H1 (cell line): ENCODE results near the gene CBY2. TPM values are rescaled to one million over a fixed set of nuclear protein-coding genes. Genes with fewer than 3 reads are reported as not detected.

Experiments
- CTCF ChIA-PET: fragments of 300-600 bp; sonication (Branson Sonifier 250); formaldehyde crosslinking; loops from one replicate; lab custom pipeline; 2021; ENCODE audit not compliant: partially characterized antibody; lab: Charles Lee
- POLR2A ChIA-PET: fragments of 300-600 bp; sonication (Branson Sonifier 250); formaldehyde crosslinking; loops from one replicate; lab custom pipeline; 2021; ENCODE audit warnings: inconsistent platforms; ENCODE audit not compliant: partially characterized antibody; lab: Charles Lee
- DNase-seq, 2 experiments: peaks; one replicate each; pipeline versions ENCODE4 v3.0.0 to v3.0.0-alpha.2; 2010 to 2022; ENCODE audit warnings: low spot score in 2 of 2, low read depth in 1 of 2, mixed read lengths in 1 of 2
- FAIRE-seq: peaks from 2 replicates; lab custom pipeline; 2011; peaks lifted over from hg19 to GRCh38; lab: Jason Lieb, UNC
- H2AFZ ChIP-seq: 2 replicates; pipeline ENCODE4 v1.8.1; 2012; ENCODE audit warnings: low read length, inconsistent platforms
- H2AK5ac ChIP-seq: 2 replicates; pipeline ENCODE4 v1.6.1; 2013; ENCODE audit warnings: low read depth, low read length
- H2BK120ac ChIP-seq: replicated peaks from 2 replicates; pipeline ENCODE3; 2013; ENCODE audit warnings: low read depth, low read length, inconsistent platforms
- H2BK12ac ChIP-seq: 2 replicates; pipeline ENCODE4 v1.6.1; 2013; ENCODE audit warnings: low read depth, low read length
- H2BK15ac ChIP-seq: 2 replicates; pipeline ENCODE4 v1.6.1; 2013; ENCODE audit warnings: low read length
- H2BK20ac ChIP-seq: 2 replicates; pipeline ENCODE4 v1.6.1; 2013; ENCODE audit warnings: low read length
- H2BK5ac ChIP-seq: 2 replicates; pipeline ENCODE4 v1.6.1; 2013; ENCODE audit warnings: low read depth, low read length
- H3K14ac ChIP-seq: 2 replicates; pipeline ENCODE4 v1.6.1; 2013; ENCODE audit warnings: inconsistent platforms; ENCODE audit not compliant: insufficient read length
- H3K18ac ChIP-seq: 2 replicates; pipeline ENCODE4 v1.6.1; 2013; ENCODE audit warnings: low read length; ENCODE audit errors: extremely low read depth
- H3K23ac ChIP-seq: 2 replicates; pipeline ENCODE4 v1.6.1; 2013; ENCODE audit warnings: inconsistent platforms; ENCODE audit not compliant: insufficient read length
- H3K23me2 ChIP-seq: 2 replicates; pipeline ENCODE4 v1.6.1; 2013; ENCODE audit warnings: low read depth, low read length
- H3K27ac ChIP-seq: 2 replicates; pipeline ENCODE4 v1.6.1; 2011; ENCODE audit warnings: low read depth, low read length, inconsistent platforms
- H3K27me3 ChIP-seq, 4 experiments: replicated peaks in 1 of 4; 1 replicate in 1 of 4; 2 replicates in 3 of 4; pipeline versions ENCODE4 v1.6.1 to v1.8.1; 2011 to 2013; ENCODE audit warnings: low read length in 3 of 4, mild to moderate bottlenecking in 3 of 4, inconsistent platforms in 2 of 4, mixed read lengths in 2 of 4, moderate library complexity in 1 of 4; ENCODE audit not compliant: control insufficient read depth in 3 of 4, insufficient read depth in 3 of 4; ENCODE audit errors: extremely low read depth in 1 of 4
- H3K36me3 ChIP-seq, 4 experiments: 2 replicates each; pipeline versions ENCODE4 v1.6.1 to v1.8.1; 2011 to 2013; ENCODE audit warnings: mild to moderate bottlenecking in 4 of 4, low read length in 3 of 4, moderate library complexity in 2 of 4, control low read depth in 1 of 4, inconsistent platforms in 1 of 4; ENCODE audit not compliant: insufficient read depth in 4 of 4, control insufficient read depth in 2 of 4
- H3K4ac ChIP-seq: replicated peaks from 2 replicates; pipeline ENCODE3; 2013; ENCODE audit warnings: low read length, low read depth, mixed read lengths, inconsistent platforms; ENCODE audit not compliant: insufficient read length
- H3K4me1 ChIP-seq, 4 experiments: replicated peaks in 1 of 4; 1 replicate in 1 of 4; 2 replicates in 3 of 4; pipeline versions ENCODE4 v1.6.1 to v1.8.1; 2011 to 2013; ENCODE audit warnings: low read length in 3 of 4, inconsistent platforms in 2 of 4, mixed read lengths in 1 of 4; ENCODE audit not compliant: insufficient read depth in 4 of 4, control insufficient read depth in 3 of 4
- H3K4me2 ChIP-seq, 2 experiments: 2 replicates each; pipeline versions ENCODE4 v1.6.1 to v1.8.1; 2011 to 2013; ENCODE audit warnings: low read depth in 2 of 2, low read length in 2 of 2, control low read depth in 1 of 2, inconsistent platforms in 1 of 2, mild to moderate bottlenecking in 1 of 2; ENCODE audit not compliant: insufficient read depth in 1 of 2
- H3K4me3 ChIP-seq, 4 experiments: fragments of 200-600, 300-600 bp in 1 of 4; sonication (generic), shearing (Covaris generic), sonication (Bioruptor Twin) in 1 of 4; 2 replicates each; pipeline versions ENCODE4 v1.5.1 to v1.8.1; 2011 to 2016; ENCODE audit warnings: low read length in 4 of 4, low read depth in 3 of 4, control low read depth in 2 of 4, inconsistent platforms in 2 of 4, mild to moderate bottlenecking in 2 of 4, mixed read lengths in 1 of 4, moderate library complexity in 1 of 4; ENCODE audit not compliant: insufficient read depth in 2 of 4; ENCODE audit errors: extremely low read depth in 1 of 4
- H3K56ac ChIP-seq: replicated peaks from 2 replicates; pipeline ENCODE3; 2013; ENCODE audit warnings: low read depth, mild to moderate bottlenecking, mixed read lengths, low read length, inconsistent platforms; ENCODE audit not compliant: insufficient read length
- H3K79me1 ChIP-seq: 2 replicates; pipeline ENCODE4 v1.6.1; 2013; ENCODE audit warnings: low read depth, low read length, control low read depth
- H3K79me2 ChIP-seq, 2 experiments: 2 replicates each; pipeline versions ENCODE4 v1.6.1 to v1.8.1; 2012 to 2013; ENCODE audit warnings: low read length in 2 of 2, mild to moderate bottlenecking in 2 of 2, inconsistent platforms in 1 of 2; ENCODE audit not compliant: insufficient read depth in 2 of 2, control insufficient read depth in 1 of 2
- H3K9ac ChIP-seq, 4 experiments: replicated peaks in 1 of 4; 1 replicate in 1 of 4; 2 replicates in 3 of 4; pipeline versions ENCODE4 v1.6.1 to v1.8.1; 2011 to 2013; ENCODE audit warnings: low read depth in 3 of 4, low read length in 3 of 4, control low read depth in 2 of 4, mild to moderate bottlenecking in 2 of 4, moderate library complexity in 2 of 4, inconsistent platforms in 1 of 4; ENCODE audit errors: extremely low read depth in 1 of 4
- H3K9me3 ChIP-seq, 2 experiments: 2 replicates each; pipeline versions ENCODE4 v1.6.1 to v1.8.1; 2012 to 2013; ENCODE audit warnings: mild to moderate bottlenecking in 2 of 2, moderate library complexity in 2 of 2, control low read depth in 1 of 2, inconsistent platforms in 1 of 2, low read depth in 1 of 2, low read length in 1 of 2, mixed read lengths in 1 of 2; ENCODE audit not compliant: insufficient read depth in 2 of 2
- H4K20me1 ChIP-seq, 2 experiments: replicated peaks in 1 of 2; 2 replicates each; pipeline versions ENCODE3 to v1.8.1; 2011 to 2013; ENCODE audit warnings: inconsistent platforms in 2 of 2, low read length in 2 of 2, mild to moderate bottlenecking in 1 of 2; ENCODE audit not compliant: insufficient read depth in 2 of 2, control insufficient read depth in 1 of 2
- H4K5ac ChIP-seq: 2 replicates; pipeline ENCODE4 v1.6.1; 2013; ENCODE audit warnings: low read length, low read depth, mixed read lengths, inconsistent platforms; ENCODE audit not compliant: insufficient read length
- H4K8ac ChIP-seq: 2 replicates; pipeline ENCODE4 v1.8.0; 2013; ENCODE audit warnings: mild to moderate bottlenecking, moderate library complexity, low read length, inconsistent platforms; ENCODE audit not compliant: insufficient read depth; ENCODE audit errors: extremely low read depth
- H4K91ac ChIP-seq: replicated peaks from 2 replicates; pipeline ENCODE3; 2013; ENCODE audit warnings: low read length, mixed read lengths, inconsistent platforms; ENCODE audit not compliant: insufficient read length
- BRCA1 ChIP-seq: IDR thresholded peaks from 2 replicates; pipeline ENCODE4 v1.6.1; 2012; ENCODE audit warnings: low read depth, low read length, improper control_type of control experiment
- GABPA ChIP-seq: IDR thresholded peaks from 2 replicates; pipeline ENCODE4 v1.6.1; 2011; ENCODE audit warnings: mild to moderate bottlenecking, low read length, moderate library complexity, borderline replicate concordance; ENCODE audit not compliant: insufficient read depth
- HDAC6 ChIP-seq: IDR thresholded peaks from one replicate; pipeline ENCODE4 v1.7.1; 2012; ENCODE audit warnings: low read depth, mild to moderate bottlenecking, inconsistent platforms, low read length, moderate library complexity
- RBBP5 ChIP-seq: IDR thresholded peaks from 2 replicates; pipeline ENCODE4 v1.7.1; 2012; ENCODE audit warnings: low read depth, mild to moderate bottlenecking, inconsistent platforms, low read length, moderate library complexity, borderline replicate concordance
- SP1 ChIP-seq: IDR thresholded peaks from 2 replicates; pipeline ENCODE4 v1.6.1; 2011; ENCODE audit warnings: low read depth, low read length
- SUZ12 ChIP-seq: fragments of 200-600 bp; sonication (generic); IDR thresholded peaks from 2 replicates; pipeline ENCODE4 v1.6.1; 2012; ENCODE audit warnings: mild to moderate bottlenecking, inconsistent platforms, low read length, moderate library complexity, mixed read lengths
- TAF7 ChIP-seq: optimal IDR thresholded peaks from 2 replicates; pipeline ENCODE3; 2011; ENCODE audit warnings: low read depth, mild to moderate bottlenecking, inconsistent platforms, low read length, moderate library complexity, borderline replicate concordance
- TCF12 ChIP-seq: IDR thresholded peaks from 2 replicates; pipeline ENCODE4 v1.6.1; 2011; ENCODE audit warnings: low read depth, mild to moderate bottlenecking, low read length
- TEAD4 ChIP-seq: IDR thresholded peaks from 2 replicates; pipeline ENCODE4 v1.6.1; 2012; ENCODE audit warnings: low read depth, low read length, inconsistent platforms, mixed read lengths
- WGBS, 2 experiments: shearing (Covaris generic) in 1 of 2; methylation state at CpG; one replicate each; pipeline versions ENCODE4 v1.1.6 to v1.1.7; 2013 to 2015; ENCODE audit warnings: low lambda C conversion rate in 2 of 2, mixed read lengths in 2 of 2, inconsistent platforms in 1 of 2, low coverage in 1 of 2, missing lambda C conversion rate in 1 of 2; ENCODE audit not compliant: insufficient replicate concordance in 2 of 2, insufficient coverage in 1 of 2, insufficient read length in 1 of 2; ENCODE audit errors: extremely low coverage in 1 of 2, missing lambda C conversion rate in 1 of 2; 5-methylcytosine and 5-hydroxymethylcytosine counted together
- polyA plus RNA-seq, 7 experiments: library from polyadenylated mRNA; depleted of rRNA in 3 of 7; stranded (reverse) in 5 of 7; unstranded in 2 of 7; fragments of >200 nt in 5 of 7; fragments of 200-250 nt in 2 of 7; gene quantifications; 1 replicate in 5 of 7; 2 replicates in 1 of 7; 4 replicates in 1 of 7; pipeline versions ENCODE4 v1.2.1 to v1.2.3, GENCODE V29; 2011 to 2013; ENCODE audit warnings: missing spikeins in 2 of 7, mixed read lengths in 2 of 7
- total RNA-seq: library from RNA; stranded (reverse); fragmentation: NEBNext Ultra II Directional; extraction: Animal tissue kit (Norgen Biotek cat#: 25700); gene quantifications from 2 replicates; pipeline ENCODE4 v1.2.1, GENCODE V29; 2021
- TF ChIP-seq, protein P1 (sequence below): IDR thresholded peaks from 2 replicates; pipeline ENCODE4 v1.6.1; 2012; ENCODE audit warnings: inconsistent platforms
- TF ChIP-seq, protein P2 (sequence below): IDR thresholded peaks from 2 replicates; pipeline ENCODE4 v1.6.1; 2011; ENCODE audit warnings: low read depth, mild to moderate bottlenecking, low read length; ENCODE audit not compliant: insufficient read depth
- TF ChIP-seq, protein P3 (sequence below): IDR thresholded peaks from 2 replicates; pipeline ENCODE4 v1.6.1; 2011; ENCODE audit warnings: low read length, improper control_type of control experiment

The CBY2 gene
- total and polyA plus RNA-seq, 2 of the 8 experiments (the other 6 are each of a cell fraction or from before 2014, with no cell fraction given), result not detected

DNA sequence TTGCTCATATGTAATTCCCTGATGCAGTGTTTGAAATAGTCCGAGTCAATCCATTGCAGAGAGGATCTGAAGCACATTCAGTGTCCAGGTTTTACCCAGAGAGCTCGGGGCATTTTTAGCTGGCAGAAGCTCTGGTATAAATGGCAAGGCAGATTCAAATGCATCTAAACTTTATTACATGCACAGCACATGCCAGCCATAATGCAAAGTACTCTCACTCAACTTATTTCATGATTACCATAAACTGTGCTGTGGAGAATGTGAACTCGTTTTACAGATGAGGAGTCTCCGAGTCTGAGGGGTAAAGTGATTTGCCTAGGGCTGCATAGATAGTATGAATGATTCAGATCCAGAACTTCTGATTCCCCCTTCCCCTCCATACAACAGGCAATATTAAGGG, 13.5 kb upstream of the CBY2 start:
- Histone ChIP-seq H3K56ac (no peak overlapping the region), H2BK120ac (no peak overlapping the region), H3K23ac (no peak overlapping the region), H2BK20ac (no peak overlapping the region), H3K4ac (no peak overlapping the region), H2BK15ac (no peak overlapping the region), H3K79me2 (no peaks in the 10 kb centered on the region), H3K27ac (no peak overlapping the region), H2AK5ac (no peak overlapping the region), H4K5ac (no peak overlapping the region), H4K8ac (no peak overlapping the region), H2AFZ (no peak overlapping the region), H3K23me2 (no peaks in the 10 kb centered on the region), H3K18ac (no peak overlapping the region), H3K4me2 (no peak overlapping the region), H3K4me3 (no peak overlapping the region), H4K91ac (no peak overlapping the region), H3K27me3 (no peaks in the 10 kb centered on the region), H3K9me3 (no peaks in the 10 kb centered on the region), H2BK12ac (no peak overlapping the region), H3K79me1 (no peaks in the 10 kb centered on the region), H2BK5ac (no peak overlapping the region), H3K36me3 (no peaks in the 10 kb centered on the region), H4K20me1 (no peaks in the 10 kb centered on the region), H3K4me1 (no peaks in the 10 kb centered on the region; a peak in 2 of 7 replicates), H3K9ac (no peak overlapping the region), H3K14ac (no peak overlapping the region)
- 83% methylated on average over 4 of the region's 4 CpGs; no CpG with 5 or more reads in 1 of the 2 experiments for WGBS, 2 experiments
- FAIRE-seq (no peak), DNase-seq (no peak)
- POLR2A ChIA-PET, result no interaction called here
- CTCF ChIA-PET, result interaction anchor here (1.4 to 3.6 kb wide), 2 partner anchors 16 to 66 kb away, joined by 4 to 23 read pairs; no protein-coding TSS in a partner anchor
- TF ChIP-seq SUZ12, result no peak
- TF ChIP-seq, protein P1, sequence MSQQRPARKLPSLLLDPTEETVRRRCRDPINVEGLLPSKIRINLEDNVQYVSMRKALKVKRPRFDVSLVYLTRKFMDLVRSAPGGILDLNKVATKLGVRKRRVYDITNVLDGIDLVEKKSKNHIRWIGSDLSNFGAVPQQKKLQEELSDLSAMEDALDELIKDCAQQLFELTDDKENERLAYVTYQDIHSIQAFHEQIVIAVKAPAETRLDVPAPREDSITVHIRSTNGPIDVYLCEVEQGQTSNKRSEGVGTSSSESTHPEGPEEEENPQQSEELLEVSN, result no peak
- TF ChIP-seq GABPA, result no peak
- TF ChIP-seq, protein P2, sequence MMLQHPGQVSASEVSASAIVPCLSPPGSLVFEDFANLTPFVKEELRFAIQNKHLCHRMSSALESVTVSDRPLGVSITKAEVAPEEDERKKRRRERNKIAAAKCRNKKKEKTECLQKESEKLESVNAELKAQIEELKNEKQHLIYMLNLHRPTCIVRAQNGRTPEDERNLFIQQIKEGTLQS, result no peak
- TF ChIP-seq TCF12, result no peak
- no peak for TF ChIP-seq RBBP5
- no peak for TF ChIP-seq HDAC6
- TF ChIP-seq TAF7, result no peak
- TF ChIP-seq TEAD4, result no peak
- no peak for TF ChIP-seq BRCA1
- no peak for TF ChIP-seq SP1
- TF ChIP-seq, protein P3, sequence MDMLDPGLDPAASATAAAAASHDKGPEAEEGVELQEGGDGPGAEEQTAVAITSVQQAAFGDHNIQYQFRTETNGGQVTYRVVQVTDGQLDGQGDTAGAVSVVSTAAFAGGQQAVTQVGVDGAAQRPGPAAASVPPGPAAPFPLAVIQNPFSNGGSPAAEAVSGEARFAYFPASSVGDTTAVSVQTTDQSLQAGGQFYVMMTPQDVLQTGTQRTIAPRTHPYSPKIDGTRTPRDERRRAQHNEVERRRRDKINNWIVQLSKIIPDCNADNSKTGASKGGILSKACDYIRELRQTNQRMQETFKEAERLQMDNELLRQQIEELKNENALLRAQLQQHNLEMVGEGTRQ, result no peak
